Transverse colon (tissue), 4 donors: ENCODE data around the gene SLIT3.

Source experiments
- EP300 ChIP-seq: sonication (generic); formaldehyde crosslinking; IDR thresholded peaks from one replicate; pipeline ENCODE4 v1.6.1; 2017; ENCODE audit warnings: antibody characterized with exemption, low read depth
- POLR2A ChIP-seq: fragments of 450-650 bp; IDR thresholded peaks from one replicate; pipeline ENCODE4 v1.6.1; 2016; ENCODE audit warnings: antibody characterized with exemption, mild to moderate bottlenecking, moderate library complexity
- POLR2AphosphoS5 ChIP-seq, 3 donors: sonication (generic); formaldehyde crosslinking; IDR thresholded peaks; one replicate each; pipeline ENCODE4 v1.6.1; 2016; ENCODE audit warnings: antibody characterized with exemption in 3 of 3
- TF ChIP-seq, protein P1 (sequence below), 5 experiments: fragments of 200-600 bp in 3 of 5; fragments of 450-650 bp in 2 of 5; sonication (generic) in 3 of 5; IDR thresholded peaks; 1 replicate in 2 of 5; 2 replicates in 3 of 5; pipeline ENCODE4 v1.5.1; 2016 to 2017; ENCODE audit warnings: antibody characterized with exemption in 5 of 5, inconsistent platforms in 3 of 5, mild to moderate bottlenecking in 2 of 5, moderate library complexity in 1 of 5

DNA sequence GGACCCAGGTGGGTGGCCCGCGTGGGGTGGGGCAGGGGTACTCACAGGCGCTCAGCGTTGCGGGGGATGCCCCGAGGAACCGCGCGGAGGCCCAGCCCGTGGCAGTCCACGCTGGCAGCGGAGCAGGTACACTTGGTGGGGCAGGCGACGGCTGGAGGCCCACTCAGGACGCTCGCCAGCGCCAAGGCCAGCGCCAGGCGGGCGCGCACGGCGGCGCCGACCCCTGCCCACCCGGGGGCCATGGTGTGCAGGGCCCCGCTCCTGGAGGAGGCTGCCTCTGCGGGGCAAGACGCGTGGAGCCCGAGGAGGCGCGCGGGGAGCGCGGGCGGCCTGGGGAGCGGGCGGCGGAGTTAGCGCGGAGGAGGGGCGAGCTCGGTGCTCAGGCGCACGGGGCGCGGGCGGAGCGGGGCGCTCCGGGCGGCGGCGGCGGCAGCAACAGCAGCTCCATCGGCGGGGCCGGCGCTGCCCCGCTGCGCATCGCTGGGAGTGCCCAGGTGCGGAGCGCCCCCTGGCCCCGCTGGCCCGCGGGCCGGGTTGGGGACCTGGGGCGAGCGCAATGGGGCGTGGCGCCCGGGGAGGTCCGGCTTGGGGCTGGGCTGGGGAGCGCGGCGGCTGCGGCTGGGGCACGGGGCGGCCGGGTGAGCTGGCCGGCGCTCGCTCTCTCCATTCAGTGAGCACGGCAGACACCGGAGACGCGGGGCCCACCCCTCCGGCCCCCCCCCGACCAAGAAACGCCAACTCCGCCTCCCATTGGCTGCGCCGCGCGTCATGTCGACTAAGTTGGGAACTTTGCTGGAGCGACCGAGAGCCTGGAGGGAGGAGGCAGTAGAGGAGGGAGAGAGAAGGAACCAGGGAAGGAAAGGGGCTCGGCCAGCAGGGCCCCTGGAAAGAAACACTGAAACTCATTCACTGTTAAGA, at the start of gene SLIT3:
- TF ChIP-seq, protein P1, sequence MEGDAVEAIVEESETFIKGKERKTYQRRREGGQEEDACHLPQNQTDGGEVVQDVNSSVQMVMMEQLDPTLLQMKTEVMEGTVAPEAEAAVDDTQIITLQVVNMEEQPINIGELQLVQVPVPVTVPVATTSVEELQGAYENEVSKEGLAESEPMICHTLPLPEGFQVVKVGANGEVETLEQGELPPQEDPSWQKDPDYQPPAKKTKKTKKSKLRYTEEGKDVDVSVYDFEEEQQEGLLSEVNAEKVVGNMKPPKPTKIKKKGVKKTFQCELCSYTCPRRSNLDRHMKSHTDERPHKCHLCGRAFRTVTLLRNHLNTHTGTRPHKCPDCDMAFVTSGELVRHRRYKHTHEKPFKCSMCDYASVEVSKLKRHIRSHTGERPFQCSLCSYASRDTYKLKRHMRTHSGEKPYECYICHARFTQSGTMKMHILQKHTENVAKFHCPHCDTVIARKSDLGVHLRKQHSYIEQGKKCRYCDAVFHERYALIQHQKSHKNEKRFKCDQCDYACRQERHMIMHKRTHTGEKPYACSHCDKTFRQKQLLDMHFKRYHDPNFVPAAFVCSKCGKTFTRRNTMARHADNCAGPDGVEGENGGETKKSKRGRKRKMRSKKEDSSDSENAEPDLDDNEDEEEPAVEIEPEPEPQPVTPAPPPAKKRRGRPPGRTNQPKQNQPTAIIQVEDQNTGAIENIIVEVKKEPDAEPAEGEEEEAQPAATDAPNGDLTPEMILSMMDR (IDR thresholded peaks at IDR 0.05), result no peak
- TF ChIP-seq POLR2AphosphoS5 (IDR thresholded peaks at IDR 0.05) (peak in 1 of 3 donors; percentile 30), POLR2A (no peak), EP300 (no peak)
